OCI-LY1 (cell line): ENCODE data around the gene TM2D1.

Source experiments
- CTCF ChIP-seq: fragments of 200-600 bp; sonication (generic), shearing (Covaris generic); IDR thresholded peaks from 2 replicates; pipeline ENCODE4 v1.5.1; 2017; ENCODE audit warnings: mild to moderate bottlenecking, antibody characterized with exemption, low read length, moderate library complexity, mixed read lengths
- EZH2 ChIP-seq: fragments of 200-600 bp; sonication (generic), shearing (Covaris generic); IDR thresholded peaks from 2 replicates; pipeline ENCODE4 v1.8.0; 2017; ENCODE audit warnings: borderline replicate concordance, mixed run types, mild to moderate bottlenecking, antibody characterized with exemption, low read length, moderate library complexity, mixed read lengths

- TF ChIP-seq CTCF (no peak), EZH2 (no peak)
Observed at GRCh38 chr1:61635557-61635956, 89.4 kb downstream of the TM2D1 start.
